Common myeloid progenitor, CD34-positive (primary cell): ENCODE results near the gene UBE2QL1.

Experiments
- CTCF ChIA-PET: fragments of 350-600 bp; sonication (Branson Sonifier 250); formaldehyde crosslinking; loops from one replicate; lab custom pipeline; 2021; ENCODE audit warnings: antibody characterized with exemption; lab: Charles Lee
- POLR2A ChIA-PET: fragments of 350-600 bp; sonication (Branson Sonifier 250); formaldehyde crosslinking; loops from one replicate; lab custom pipeline; 2021; ENCODE audit warnings: antibody characterized with exemption; lab: Charles Lee
- DNase-seq, 3 donors: peaks; one replicate each; pipeline versions ENCODE4 v3.0.0 to v3.0.0-alpha.2; 2013
- H3K27ac ChIP-seq, 2 experiments: 1 replicate in 1 of 2; 2 replicates in 1 of 2; pipeline ENCODE4 v1.7.0; 2013; ENCODE audit warnings: inconsistent platforms in 2 of 2, low read length in 2 of 2, mild to moderate bottlenecking in 2 of 2, low read depth in 1 of 2, moderate library complexity in 1 of 2; ENCODE audit not compliant: severe bottlenecking in 2 of 2, insufficient read depth in 1 of 2, poor library complexity in 1 of 2
- H3K27me3 ChIP-seq, 5 experiments: replicated peaks in 2 of 5; 1 replicate in 3 of 5; 2 replicates in 2 of 5; pipeline versions ENCODE4 v1.6.1 to v1.7.0; 2013; ENCODE audit warnings: low read length in 4 of 5, mild to moderate bottlenecking in 2 of 5, moderate library complexity in 2 of 5, inconsistent platforms in 1 of 5; ENCODE audit not compliant: insufficient read depth in 5 of 5, control insufficient read depth in 4 of 5
- H3K36me3 ChIP-seq, 4 experiments: 1 replicate in 2 of 4; 2 replicates in 2 of 4; pipeline versions ENCODE4 v1.6.1 to v1.7.0; 2013; ENCODE audit warnings: low read length in 3 of 4, control low read depth in 1 of 4, mild to moderate bottlenecking in 1 of 4; ENCODE audit not compliant: control insufficient read depth in 4 of 4, insufficient read depth in 4 of 4
- H3K4me1 ChIP-seq, 4 experiments: 1 replicate in 3 of 4; 2 replicates in 1 of 4; pipeline versions ENCODE4 v1.6.1 to v1.7.1; 2013; ENCODE audit warnings: low read length in 3 of 4, mild to moderate bottlenecking in 3 of 4, control low read depth in 1 of 4, inconsistent platforms in 1 of 4, moderate library complexity in 1 of 4; ENCODE audit not compliant: control insufficient read depth in 4 of 4, insufficient read depth in 4 of 4; ENCODE audit errors: control extremely low read depth in 1 of 4
- H3K4me3 ChIP-seq, 7 experiments: 1 replicate in 4 of 7; 2 replicates in 3 of 7; pipeline versions ENCODE4 v1.5.1 to v1.7.0; 2013; ENCODE audit warnings: mild to moderate bottlenecking in 7 of 7, low read length in 6 of 7, moderate library complexity in 6 of 7, inconsistent platforms in 2 of 7, low read depth in 2 of 7, control low read depth in 1 of 7; ENCODE audit not compliant: insufficient read depth in 4 of 7, control insufficient read depth in 1 of 7; ENCODE audit errors: extremely low read depth in 1 of 7
- H3K9me3 ChIP-seq, 5 experiments: 1 replicate in 4 of 5; 2 replicates in 1 of 5; pipeline versions ENCODE4 v1.6.1 to v1.7.1; 2013; ENCODE audit warnings: low read length in 4 of 5, mild to moderate bottlenecking in 2 of 5, inconsistent platforms in 1 of 5, low read depth in 1 of 5, moderate library complexity in 1 of 5; ENCODE audit not compliant: control insufficient read depth in 4 of 5, insufficient read depth in 2 of 5; ENCODE audit errors: control extremely low read depth in 1 of 5
- WGBS: methylation state at CpG from one replicate; pipeline ENCODE4 v1.1.5; 2013; ENCODE audit not compliant: insufficient coverage; 5-methylcytosine and 5-hydroxymethylcytosine counted together

UBE2QL1 gene

GRCh38 chr5:6461793-6462650 is 13.4 kb downstream of the UBE2QL1 start:
- Histone ChIP-seq H3K9me3 (no peaks in the 10 kb centered on the region), H3K27me3 (peaks cover 0 to 3% (median 0%) of the 10 kb centered on the region in 5 experiments), H3K27ac (no peak overlapping the region), H3K4me1 (peaks cover 0 to 12% (median 5%) of the 10 kb centered on the region in 4 experiments), H3K4me3 (no peak overlapping the region), H3K36me3 (no peaks in the 10 kb centered on the region)
- DNase-seq: no peak
- ChIA-PET CTCF (no interaction called here), POLR2A (no interaction called here)
- 95% methylated on average over 17 of the region's 17 CpGs for WGBS

- POLR2A ChIA-PET: no interaction called here
- Histone ChIP-seq H3K4me1 (peaks cover 0 to 12% (median 5%) of the 10 kb centered on the region in 4 experiments), H3K36me3 (no peaks in the 10 kb centered on the region), H3K27me3 (peaks cover 0 to 3% (median 0%) of the 10 kb centered on the region in 5 experiments), H3K27ac (no peak overlapping the region), H3K4me3 (no peak overlapping the region), H3K9me3 (no peaks in the 10 kb centered on the region)
- DNase-seq: no peak
- WGBS: 97% methylated on average over 6 of the region's 7 CpGs
- CTCF ChIA-PET: no interaction called here
Measured at GRCh38 chr5:6462671-6463070, 14.0 kb downstream of the UBE2QL1 start.

- DNase-seq: no peak
- peaks cover 0 to 3% (median 0%) of the 10 kb centered on the region in 5 experiments for H3K27me3 ChIP-seq
- peaks cover 0 to 12% (median 5%) of the 10 kb centered on the region in 4 experiments for H3K4me1 ChIP-seq
- no peak overlapping the region for H3K27ac ChIP-seq
- H3K4me3 ChIP-seq: no peak overlapping the region
- H3K9me3 ChIP-seq: no peaks in the 10 kb centered on the region
- POLR2A ChIA-PET: no interaction called here
- H3K36me3 ChIP-seq: no peaks in the 10 kb centered on the region
- CTCF ChIA-PET: interaction anchor here (2.3 kb wide), 1 partner anchor 9 kb away, joined by 6 read pairs; no protein-coding TSS in a partner anchor
- 70% methylated on average over 6 of the region's 6 CpGs for WGBS
Measured at GRCh38 chr5:6464441-6464840, 15.8 kb downstream of the UBE2QL1 start.

GRCh38 chr5:6465831-6466790 is 17.5 kb downstream of the UBE2QL1 start:
- POLR2A ChIA-PET: interaction anchor here (0.6 kb wide), 1 partner anchor 28 kb away, joined by 8 read pairs; no protein-coding TSS in a partner anchor

DNA sequence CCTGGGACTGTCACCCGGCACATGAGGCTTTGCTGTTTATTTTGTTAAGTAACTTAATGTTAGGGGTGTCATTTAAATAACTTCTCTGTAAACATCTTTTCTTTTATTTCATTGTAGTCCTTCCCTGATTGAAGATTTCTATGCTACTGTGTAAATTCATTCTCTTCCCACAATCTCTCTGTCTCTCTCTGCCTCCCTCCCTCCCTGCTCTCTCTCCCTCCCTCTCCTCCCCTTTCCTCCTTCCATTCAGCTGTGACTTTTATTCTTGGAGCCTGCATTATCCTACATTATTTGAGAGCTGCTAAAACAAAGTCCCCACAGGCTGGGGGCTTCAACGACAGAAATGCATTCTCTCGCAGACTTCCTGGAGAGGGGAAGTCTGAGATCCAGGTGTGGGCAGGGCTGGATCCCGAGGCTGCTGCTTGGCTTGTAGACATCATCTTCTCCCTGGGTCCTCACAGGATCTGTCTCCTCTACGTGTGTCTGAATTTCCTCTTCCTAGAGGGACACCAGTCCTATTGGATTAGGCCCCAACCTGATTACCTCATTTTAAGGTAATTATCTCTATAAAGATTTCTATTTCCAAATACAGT is 18.4 kb downstream of the UBE2QL1 start:
- H3K9me3 ChIP-seq: peaks cover 0 to 3% (median 0%) of the 10 kb centered on the region in 5 experiments
- POLR2A ChIA-PET: interaction anchor here (0.8 kb wide), 1 partner anchor 16 kb away, joined by 3 read pairs; no protein-coding TSS in a partner anchor
- H3K27ac ChIP-seq: no peak overlapping the region
- WGBS: 75% methylated on average over 3 of the region's 5 CpGs
- CTCF ChIA-PET: interaction anchor here (1.1 kb wide), 1 partner anchor 15 kb away, joined by 3 read pairs; no protein-coding TSS in a partner anchor
- DNase-seq: no peak
- no peaks in the 10 kb centered on the region for H3K36me3 ChIP-seq
- H3K4me1 ChIP-seq: peaks cover 0 to 12% (median 5%) of the 10 kb centered on the region in 4 experiments
- no peaks in the 10 kb centered on the region for H3K27me3 ChIP-seq
- no peak overlapping the region for H3K4me3 ChIP-seq

More at GRCh38 chr5:6465831-6466790, 17.5 kb downstream of the UBE2QL1 start:
- Histone ChIP-seq H3K4me1 (peaks cover 0 to 12% (median 5%) of the 10 kb centered on the region in 4 experiments), H3K27ac (no peak overlapping the region), H3K9me3 (peaks cover 0 to 1% (median 0%) of the 10 kb centered on the region in 5 experiments), H3K4me3 (peak overlapping the region in 3 of 7 experiments; percentile 15 to 61 (median 34)), H3K36me3 (no peaks in the 10 kb centered on the region), H3K27me3 (no peaks in the 10 kb centered on the region)
- CTCF ChIA-PET: interaction anchor here (1.1 to 2.3 kb wide), 2 partner anchors 11 to 16 kb away, joined by 3 to 6 read pairs; no protein-coding TSS in a partner anchor
- WGBS: 40% methylated on average over 23 of the region's 28 CpGs
- no peak for DNase-seq

- ChIA-PET POLR2A (interaction anchor here (0.8 kb wide), 1 partner anchor 15 kb away, joined by 3 read pairs; no protein-coding TSS in a partner anchor), CTCF (no interaction called here)
- no peaks in the 10 kb centered on the region for H3K27me3 ChIP-seq
- H3K27ac ChIP-seq: no peak overlapping the region
- WGBS: 92% methylated on average over 8 of the region's 10 CpGs
- DNase-seq: no peak
- peaks cover 0 to 12% (median 5%) of the 10 kb centered on the region in 4 experiments for H3K4me1 ChIP-seq
- peaks cover 0 to 3% (median 0%) of the 10 kb centered on the region in 5 experiments for H3K9me3 ChIP-seq
- H3K4me3 ChIP-seq: no peak overlapping the region
- H3K36me3 ChIP-seq: no peaks in the 10 kb centered on the region
Measured at GRCh38 chr5:6467591-6467990, 18.9 kb downstream of the UBE2QL1 start.
